IMR-90 (cell line): ENCODE results near the gene SYPL1.

Source experiments
- BHLHE40 ChIP-seq: fragments of 150-350 bp; IDR thresholded peaks from 2 replicates; pipeline ENCODE4 v1.6.1; 2016; ENCODE audit warnings: mild to moderate bottlenecking, low read depth, low read length
- CEBPB ChIP-seq: IDR thresholded peaks from 2 replicates; pipeline ENCODE4 v1.6.1; 2012; ENCODE audit warnings: low read depth, low read length, improper control_type of control experiment
- CTCF ChIP-seq: conservative IDR thresholded peaks from 2 replicates; pipeline ENCODE4 v1.5.1; 2012; ENCODE audit warnings: mild to moderate bottlenecking, low read depth, low read length, improper control_type of control experiment
- FOS ChIP-seq: fragments of 150-350 bp; IDR thresholded peaks from 2 replicates; pipeline ENCODE4 v1.6.1; 2016; ENCODE audit warnings: low read depth, low read length
- MXI1 ChIP-seq: IDR thresholded peaks from 2 replicates; pipeline ENCODE4 v1.6.1; 2012; ENCODE audit warnings: low read depth, mild to moderate bottlenecking, low read length, moderate library complexity, borderline replicate concordance
- POLR2A ChIP-seq: IDR thresholded peaks from 2 replicates; pipeline ENCODE4 v1.6.1; 2012; ENCODE audit warnings: mild to moderate bottlenecking, low read depth, low read length
- USF2 ChIP-seq: fragments of 150-350 bp; IDR thresholded peaks from 2 replicates; pipeline ENCODE4 v1.6.1; 2017; ENCODE audit warnings: mild to moderate bottlenecking, antibody characterized with exemption, low read length, low read depth

GRCh38 chr7:106102387-106102966, 9.6 kb downstream of the SYPL1 start:
- no peak for TF ChIP-seq CTCF
- TF ChIP-seq POLR2A, result no peak
- TF ChIP-seq USF2, result no peak
- no peak for TF ChIP-seq BHLHE40
- no peak for TF ChIP-seq FOS
- no peak for TF ChIP-seq CEBPB
- TF ChIP-seq MXI1, result no peak
